ENCODE measurements around the gene UBE2J2. TPM values are rescaled to one million over a fixed set of nuclear protein-coding genes. Genes with fewer than 3 reads are reported as not detected.
A peak's percentile ranks its signal among the peaks of the same experiment; 100 is the strongest.

UBE2J2 gene
- total and polyA plus RNA-seq, 7 experiments from 2014 or later: 62.3 to 92.2 (median 84.1) TPM

- ChIA-PET CTCF (no interaction called here), POLR2A (no interaction called here)
- DNase-seq: no peak
- H3K27me3 Mint-ChIP-seq: no peaks in the 10 kb centered on the region
- H3K4me3 Mint-ChIP-seq: no peak overlapping the region
- H3K4me1 ChIP-seq (ENCODE audit: control insufficient read depth in 2 of 2, insufficient read depth in 2 of 2, low read length in 2 of 2): no peaks in the 10 kb centered on the region
- H3K4me1 Mint-ChIP-seq: peaks cover 0 to 7% (median 5%) of the 10 kb centered on the region in 7 donors
- no peaks in the 10 kb centered on the region for H3K9me3 ChIP-seq (ENCODE audit: control insufficient read depth in 2 of 3, low read length in 3 of 3)
- intact Hi-C loops (cut with micrococcal nuclease): no loop called here
- no peaks in the 10 kb centered on the region for H3K27me3 ChIP-seq (ENCODE audit: control insufficient read depth in 2 of 2, insufficient read depth in 2 of 2, low read length in 2 of 2)
- peaks cover 0 to 3% (median 0%) of the 10 kb centered on the region in 5 donors for H3K36me3 Mint-ChIP-seq
- H3K9me3 Mint-ChIP-seq: no peaks in the 10 kb centered on the region
- H3K27ac ChIP-seq (ENCODE audit: low read depth, low read length): no peak overlapping the region
- no peak for ATAC-seq
- peaks cover 0 to 12% (median 0%) of the 10 kb centered on the region in 3 experiments for H3K36me3 ChIP-seq (ENCODE audit: control insufficient read depth in 2 of 3, insufficient read depth in 3 of 3, low read length in 3 of 3)
- H3K27ac Mint-ChIP-seq: no peak overlapping the region
- no peak overlapping the region for H3K4me3 ChIP-seq (ENCODE audit: low read length)
Measured at GRCh38 chr1:1239227-1239613, 34.4 kb downstream of the UBE2J2 start.

DNA sequence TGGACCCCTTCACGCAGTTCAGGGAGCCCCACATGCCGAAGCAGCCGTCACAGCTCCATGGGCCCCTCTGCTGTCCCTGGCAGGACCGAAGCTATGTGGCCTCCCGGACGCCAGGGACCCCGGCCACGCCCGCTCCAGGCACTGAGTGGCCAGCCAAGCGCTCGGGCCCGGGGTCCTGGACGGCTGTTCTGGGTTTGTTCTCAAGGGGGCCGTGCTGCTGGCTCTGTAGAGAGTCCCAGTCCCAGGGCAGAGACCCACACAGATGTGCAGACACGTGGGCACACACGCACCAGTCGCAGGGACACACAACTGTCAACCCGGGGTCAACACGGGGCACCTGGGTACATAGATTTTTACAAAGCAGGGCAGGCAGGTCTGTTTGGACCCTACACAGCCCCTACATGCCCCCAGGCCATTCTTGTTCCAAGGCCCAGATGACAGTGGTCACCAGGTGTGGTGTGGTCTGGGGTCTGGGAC, 34.9 kb downstream of the UBE2J2 start:
- DNase-seq: no peak
- Mint-ChIP-seq H3K27me3 (no peaks in the 10 kb centered on the region), H3K4me3 (no peak overlapping the region), H3K27ac (no peak overlapping the region), H3K36me3 (peaks cover 0 to 3% (median 1%) of the 10 kb centered on the region in 5 donors), H3K9me3 (no peaks in the 10 kb centered on the region), H3K4me1 (peaks cover 0 to 11% (median 9%) of the 10 kb centered on the region in 7 donors)
- H3K36me3 ChIP-seq (ENCODE audit: control insufficient read depth in 2 of 3, insufficient read depth in 3 of 3, low read length in 3 of 3): peaks cover 0 to 13% (median 0%) of the 10 kb centered on the region in 3 experiments
- no peaks in the 10 kb centered on the region for H3K27me3 ChIP-seq (ENCODE audit: control insufficient read depth in 2 of 2, insufficient read depth in 2 of 2, low read length in 2 of 2)
- no peaks in the 10 kb centered on the region for H3K9me3 ChIP-seq (ENCODE audit: control insufficient read depth in 2 of 3, low read length in 3 of 3)
- H3K4me3 ChIP-seq (ENCODE audit: low read length): no peak overlapping the region
- POLR2A ChIA-PET: no interaction called here
- peaks cover 0 to 2% of the 10 kb centered on the region in 2 donors for H3K4me1 ChIP-seq (ENCODE audit: control insufficient read depth in 2 of 2, insufficient read depth in 2 of 2, low read length in 2 of 2)
- intact Hi-C loops (cut with micrococcal nuclease): no loop called here
- CTCF ChIA-PET: no interaction called here
- no peak for ATAC-seq
- no peak overlapping the region for H3K27ac ChIP-seq (ENCODE audit: low read depth, low read length)

- H3K27ac ChIP-seq (ENCODE audit: low read depth, low read length): no peak overlapping the region
- intact Hi-C loops (cut with micrococcal nuclease): no loop called here
- Mint-ChIP-seq H3K4me1 (peaks cover 0 to 17% (median 15%) of the 10 kb centered on the region in 7 donors), H3K9me3 (peaks cover 0 to 1% (median 0%) of the 10 kb centered on the region in 11 donors), H3K36me3 (peaks cover 0 to 7% (median 5%) of the 10 kb centered on the region in 5 donors), H3K27me3 (no peaks in the 10 kb centered on the region), H3K27ac (no peak overlapping the region), H3K4me3 (no peak overlapping the region)
- ChIA-PET POLR2A (no interaction called here), CTCF (no interaction called here)
- peaks cover 0 to 8% of the 10 kb centered on the region in 2 donors for H3K4me1 ChIP-seq (ENCODE audit: control insufficient read depth in 2 of 2, insufficient read depth in 2 of 2, low read length in 2 of 2)
- DNase-seq: no peak
- H3K36me3 ChIP-seq (ENCODE audit: control insufficient read depth in 2 of 3, insufficient read depth in 3 of 3, low read length in 3 of 3): peaks cover 0 to 13% (median 0%) of the 10 kb centered on the region in 3 experiments
- peak; percentile 11 for ATAC-seq
- H3K9me3 ChIP-seq (ENCODE audit: control insufficient read depth in 2 of 3, low read length in 3 of 3): no peaks in the 10 kb centered on the region
- H3K27me3 ChIP-seq (ENCODE audit: control insufficient read depth in 2 of 2, insufficient read depth in 2 of 2, low read length in 2 of 2): no peaks in the 10 kb centered on the region
- no peak overlapping the region for H3K4me3 ChIP-seq (ENCODE audit: low read length)
Measured at GRCh38 chr1:1237874-1238701, 35.6 kb downstream of the UBE2J2 start.

DNA sequence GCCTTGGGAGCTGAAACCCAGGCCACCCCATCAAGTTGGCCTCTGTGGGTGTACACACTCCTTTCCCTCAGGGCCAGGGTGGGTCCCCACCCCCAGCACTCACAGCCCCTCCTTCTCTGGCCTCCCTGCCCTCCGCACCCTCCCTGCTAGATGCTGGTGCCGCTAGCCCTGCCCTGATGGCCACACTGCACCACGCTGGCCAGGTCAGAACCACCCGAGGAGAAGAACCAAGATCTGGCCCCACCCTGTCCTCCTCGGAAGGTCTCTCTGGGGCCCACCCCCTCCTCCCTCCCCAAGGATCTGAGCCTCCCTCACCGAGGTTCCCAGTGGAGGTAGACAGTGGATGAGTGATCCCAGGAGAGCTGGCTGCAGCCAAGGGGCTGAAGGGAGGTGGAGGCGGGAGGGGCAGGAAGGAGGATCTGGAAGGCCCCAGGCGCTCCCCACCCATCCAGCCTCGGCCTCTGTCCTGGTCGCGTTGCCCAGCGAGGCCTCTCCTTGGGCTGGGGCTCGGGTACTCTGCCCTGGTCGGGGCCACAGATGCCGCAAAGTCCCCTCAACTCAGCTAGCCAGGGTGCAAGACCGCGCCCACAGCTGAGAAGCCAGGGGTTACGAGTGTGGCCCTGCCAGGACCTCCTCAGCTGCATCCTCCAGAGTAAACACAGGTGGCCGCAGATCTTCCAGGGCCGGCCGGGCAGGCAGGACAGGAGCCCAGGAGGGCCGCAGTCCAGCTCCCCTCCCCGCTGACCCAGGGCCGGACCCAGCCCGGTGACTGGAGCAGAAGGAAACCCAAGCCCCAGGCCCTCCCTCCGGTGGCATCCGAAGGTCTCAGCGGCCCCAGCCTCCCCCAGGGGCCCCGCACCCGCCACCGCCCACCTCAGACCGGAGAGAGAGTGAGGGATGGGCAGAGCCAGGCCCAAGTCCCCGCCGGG, 36.4 kb downstream of the UBE2J2 start:
- intact Hi-C loops (cut with micrococcal nuclease): no loop called here
- no peak overlapping the region for H3K4me3 ChIP-seq (ENCODE audit: low read length)
- peaks cover 0 to 13% (median 0%) of the 10 kb centered on the region in 3 experiments for H3K36me3 ChIP-seq (ENCODE audit: control insufficient read depth in 2 of 3, insufficient read depth in 3 of 3, low read length in 3 of 3)
- ATAC-seq: no peak
- Mint-ChIP-seq H3K4me1 (peaks cover 0 to 17% (median 15%) of the 10 kb centered on the region in 7 donors), H3K27me3 (no peaks in the 10 kb centered on the region), H3K36me3 (peaks cover 0 to 7% (median 5%) of the 10 kb centered on the region in 5 donors), H3K27ac (peak overlapping the region in 1 of 9 donors; percentile 31), H3K9me3 (peaks cover 0 to 1% (median 0%) of the 10 kb centered on the region in 11 donors), H3K4me3 (peak overlapping the region in 1 of 10 donors; percentile 45)
- DNase-seq: no peak
- no peaks in the 10 kb centered on the region for H3K9me3 ChIP-seq (ENCODE audit: control insufficient read depth in 2 of 3, low read length in 3 of 3)
- no peaks in the 10 kb centered on the region for H3K27me3 ChIP-seq (ENCODE audit: control insufficient read depth in 2 of 2, insufficient read depth in 2 of 2, low read length in 2 of 2)
- H3K27ac ChIP-seq (ENCODE audit: low read depth, low read length): no peak overlapping the region
- ChIA-PET CTCF (no interaction called here), POLR2A (interaction anchor here (0.5 kb wide), 1 partner anchor 169 kb away, joined by 3 read pairs; no protein-coding TSS in a partner anchor)
- H3K4me1 ChIP-seq (ENCODE audit: control insufficient read depth in 2 of 2, insufficient read depth in 2 of 2, low read length in 2 of 2): peaks cover 0 to 12% of the 10 kb centered on the region in 2 donors

DNA sequence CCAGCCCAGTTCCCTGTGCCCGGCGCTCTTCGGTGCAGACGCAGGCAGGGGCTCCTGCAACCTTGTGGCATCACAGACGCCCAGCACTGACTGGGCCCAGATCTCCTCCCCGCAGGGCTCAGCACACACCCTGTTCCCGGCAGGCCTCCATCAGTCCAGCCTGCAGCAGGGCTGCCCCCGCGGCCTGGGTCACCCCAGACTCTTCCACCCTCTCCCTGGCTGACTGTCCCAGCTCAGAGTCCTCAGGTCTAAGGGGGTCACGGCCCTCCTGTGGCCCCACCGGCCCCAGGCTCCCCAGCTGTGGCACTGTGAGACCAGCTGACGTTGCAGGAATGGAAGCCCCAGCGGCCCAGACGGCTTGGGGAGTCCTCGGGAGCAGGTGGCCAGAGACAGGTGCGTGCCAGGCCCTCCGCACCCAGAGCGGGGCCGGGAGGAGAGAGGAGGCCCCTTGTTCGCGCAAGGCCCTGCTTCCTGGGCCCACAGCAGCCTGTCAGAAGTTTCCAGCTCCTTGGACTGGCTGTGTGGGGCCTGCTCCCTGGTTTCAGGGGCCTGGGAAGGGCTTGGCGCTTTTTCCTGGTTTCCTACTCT, 37.4 kb downstream of the UBE2J2 start:
- H3K4me1 Mint-ChIP-seq: peaks cover 0 to 17% (median 15%) of the 10 kb centered on the region in 7 donors
- intact Hi-C loops (cut with micrococcal nuclease): no loop called here
- no peak overlapping the region for H3K4me3 ChIP-seq (ENCODE audit: low read length)
- no peak overlapping the region for H3K27ac Mint-ChIP-seq
- H3K4me3 Mint-ChIP-seq: no peak overlapping the region
- peaks cover 0 to 7% (median 5%) of the 10 kb centered on the region in 5 donors for H3K36me3 Mint-ChIP-seq
- H3K9me3 Mint-ChIP-seq: peaks cover 0 to 1% (median 0%) of the 10 kb centered on the region in 11 donors
- H3K27me3 Mint-ChIP-seq: no peaks in the 10 kb centered on the region
- H3K4me1 ChIP-seq (ENCODE audit: control insufficient read depth in 2 of 2, insufficient read depth in 2 of 2, low read length in 2 of 2): peaks cover 0 to 12% of the 10 kb centered on the region in 2 donors
- H3K27me3 ChIP-seq (ENCODE audit: control insufficient read depth in 2 of 2, insufficient read depth in 2 of 2, low read length in 2 of 2): no peaks in the 10 kb centered on the region
- H3K27ac ChIP-seq (ENCODE audit: low read depth, low read length): no peak overlapping the region
- no peaks in the 10 kb centered on the region for H3K9me3 ChIP-seq (ENCODE audit: control insufficient read depth in 2 of 3, low read length in 3 of 3)
- peaks cover 0 to 13% (median 0%) of the 10 kb centered on the region in 3 experiments for H3K36me3 ChIP-seq (ENCODE audit: control insufficient read depth in 2 of 3, insufficient read depth in 3 of 3, low read length in 3 of 3)
- no peak for DNase-seq
- POLR2A ChIA-PET: no interaction called here
- ATAC-seq: no peak
- CTCF ChIA-PET: no interaction called here

- ChIA-PET CTCF (no interaction called here), POLR2A (no interaction called here)
- peak overlapping the region in 1 of 9 donors; percentile 9 for H3K27ac Mint-ChIP-seq
- Histone ChIP-seq H3K4me1 (ENCODE audit: control insufficient read depth in 2 of 2, insufficient read depth in 2 of 2, low read length in 2 of 2) (peaks cover 8 to 22% of the 10 kb centered on the region in 2 donors), H3K4me3 (ENCODE audit: low read length) (no peak overlapping the region), H3K27me3 (ENCODE audit: control insufficient read depth in 2 of 2, insufficient read depth in 2 of 2, low read length in 2 of 2) (no peaks in the 10 kb centered on the region), H3K27ac (ENCODE audit: low read depth, low read length) (no peak overlapping the region), H3K36me3 (ENCODE audit: control insufficient read depth in 2 of 3, insufficient read depth in 3 of 3, low read length in 3 of 3) (peaks cover 0 to 13% (median 0%) of the 10 kb centered on the region in 3 experiments), H3K9me3 (ENCODE audit: control insufficient read depth in 2 of 3, low read length in 3 of 3) (no peaks in the 10 kb centered on the region)
- peaks cover 0 to 1% (median 0%) of the 10 kb centered on the region in 11 donors for H3K9me3 Mint-ChIP-seq
- DNase-seq (no peak), ATAC-seq (no peak)
- H3K27me3 Mint-ChIP-seq: no peaks in the 10 kb centered on the region
- intact Hi-C loops (cut with micrococcal nuclease): no loop called here
- peaks cover 7 to 28% (median 24%) of the 10 kb centered on the region in 7 donors for H3K4me1 Mint-ChIP-seq
- peak overlapping the region in 2 of 10 donors; percentile 76 to 82 for H3K4me3 Mint-ChIP-seq
- H3K36me3 Mint-ChIP-seq: peaks cover 0 to 10% (median 5%) of the 10 kb centered on the region in 5 donors
Measured at GRCh38 chr1:1235016-1235744, 38.5 kb downstream of the UBE2J2 start.

Data from naive thymus-derived CD4-positive, alpha-beta T cell (primary cell).